ENCODE measurements around the gene ALOX12. TPM values are rescaled to one million over a fixed set of nuclear protein-coding genes. Genes with fewer than 3 reads are reported as not detected.

The ALOX12 gene
- total and polyA plus RNA-seq, 12 donors, result 0.16 to 0.39 (median 0.23) TPM; not detected in 9

DNA sequence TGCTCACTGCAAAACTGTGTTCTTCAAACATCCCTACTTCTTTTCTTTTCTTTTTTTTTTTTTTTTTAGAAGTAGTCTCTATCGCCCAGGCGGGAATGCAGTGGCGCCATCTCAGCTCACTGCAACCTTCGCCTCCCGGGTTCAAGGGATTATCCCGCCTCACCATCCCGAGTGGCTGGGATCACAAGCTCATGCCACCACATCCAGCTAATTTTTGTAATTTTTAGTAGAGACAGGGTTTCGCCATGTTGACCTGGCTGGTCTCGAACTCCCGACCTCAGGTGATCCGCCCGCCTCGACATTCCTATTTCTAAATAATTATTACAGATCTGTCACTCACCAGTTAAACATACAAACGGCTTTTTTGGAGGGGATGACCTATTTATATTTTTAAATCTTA, 15.6 kb downstream of the ALOX12 start:
- Histone ChIP-seq H3K27me3 (no peaks in the 10 kb centered on the region), H3K36me3 (replicated peaks in 1 of 2) (peaks cover 0 to 5% of the 10 kb centered on the region in 2 donors), H3K27ac (peak overlapping the region in 1 of 5 donors; percentile 95), H3K4me3 (peak overlapping the region in 2 of 4 donors; percentile 87 to 94), H3K9me3 (replicated peaks in 1 of 3) (no peaks in the 10 kb centered on the region), H3K4me1 (replicated peaks in 1 of 2) (peaks cover 20 to 44% of the 10 kb centered on the region in 2 donors)
- peak in 1 of 7 donors; percentile 25 for DNase-seq
- intact Hi-C loops (cut with DNase I), result no loop called here
- WGBS, 4 donors, result 23 to 39% (median 30%) methylated on average over 14 of the region's 14 CpGs
- TF ChIP-seq, protein P1, sequence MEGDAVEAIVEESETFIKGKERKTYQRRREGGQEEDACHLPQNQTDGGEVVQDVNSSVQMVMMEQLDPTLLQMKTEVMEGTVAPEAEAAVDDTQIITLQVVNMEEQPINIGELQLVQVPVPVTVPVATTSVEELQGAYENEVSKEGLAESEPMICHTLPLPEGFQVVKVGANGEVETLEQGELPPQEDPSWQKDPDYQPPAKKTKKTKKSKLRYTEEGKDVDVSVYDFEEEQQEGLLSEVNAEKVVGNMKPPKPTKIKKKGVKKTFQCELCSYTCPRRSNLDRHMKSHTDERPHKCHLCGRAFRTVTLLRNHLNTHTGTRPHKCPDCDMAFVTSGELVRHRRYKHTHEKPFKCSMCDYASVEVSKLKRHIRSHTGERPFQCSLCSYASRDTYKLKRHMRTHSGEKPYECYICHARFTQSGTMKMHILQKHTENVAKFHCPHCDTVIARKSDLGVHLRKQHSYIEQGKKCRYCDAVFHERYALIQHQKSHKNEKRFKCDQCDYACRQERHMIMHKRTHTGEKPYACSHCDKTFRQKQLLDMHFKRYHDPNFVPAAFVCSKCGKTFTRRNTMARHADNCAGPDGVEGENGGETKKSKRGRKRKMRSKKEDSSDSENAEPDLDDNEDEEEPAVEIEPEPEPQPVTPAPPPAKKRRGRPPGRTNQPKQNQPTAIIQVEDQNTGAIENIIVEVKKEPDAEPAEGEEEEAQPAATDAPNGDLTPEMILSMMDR (IDR thresholded peaks at IDR 0.05), result no peak
- TF ChIP-seq POLR2A (IDR thresholded peaks at IDR 0.05), result no peak

DNA sequence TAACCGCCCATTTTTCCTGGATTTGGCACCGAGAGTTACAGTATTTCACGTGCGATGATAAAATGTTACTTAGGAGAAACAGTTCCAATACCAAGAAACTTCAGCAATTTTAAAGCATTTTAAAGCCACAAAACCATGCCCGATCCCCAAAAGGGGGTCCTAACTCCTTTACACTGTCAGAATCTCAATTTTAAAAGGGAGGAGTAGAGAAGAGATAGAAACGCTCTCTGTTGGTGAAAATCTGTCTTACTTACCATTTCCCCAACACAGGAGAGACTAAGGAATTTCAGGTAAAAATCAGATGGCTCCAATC, 16.0 kb downstream of the ALOX12 start:
- DNase-seq, result no peak
- TF ChIP-seq, protein P1 (IDR thresholded peaks at IDR 0.05), result no peak
- WGBS, 4 donors, result 0 to 2% (median 1%) methylated on average over 6 of the region's 6 CpGs
- Histone ChIP-seq H3K4me3 (peak overlapping the region; percentile 73 to 95 (median 90)), H3K27ac (peak overlapping the region; percentile 88 to 99 (median 98)), H3K27me3 (no peaks in the 10 kb centered on the region), H3K9me3 (replicated peaks in 1 of 3) (no peaks in the 10 kb centered on the region), H3K36me3 (replicated peaks in 1 of 2) (peaks cover 0 to 5% of the 10 kb centered on the region in 2 donors), H3K4me1 (replicated peaks in 1 of 2) (peaks cover 21 to 45% of the 10 kb centered on the region in 2 donors)
- intact Hi-C loops (cut with DNase I), result no loop called here

DNA sequence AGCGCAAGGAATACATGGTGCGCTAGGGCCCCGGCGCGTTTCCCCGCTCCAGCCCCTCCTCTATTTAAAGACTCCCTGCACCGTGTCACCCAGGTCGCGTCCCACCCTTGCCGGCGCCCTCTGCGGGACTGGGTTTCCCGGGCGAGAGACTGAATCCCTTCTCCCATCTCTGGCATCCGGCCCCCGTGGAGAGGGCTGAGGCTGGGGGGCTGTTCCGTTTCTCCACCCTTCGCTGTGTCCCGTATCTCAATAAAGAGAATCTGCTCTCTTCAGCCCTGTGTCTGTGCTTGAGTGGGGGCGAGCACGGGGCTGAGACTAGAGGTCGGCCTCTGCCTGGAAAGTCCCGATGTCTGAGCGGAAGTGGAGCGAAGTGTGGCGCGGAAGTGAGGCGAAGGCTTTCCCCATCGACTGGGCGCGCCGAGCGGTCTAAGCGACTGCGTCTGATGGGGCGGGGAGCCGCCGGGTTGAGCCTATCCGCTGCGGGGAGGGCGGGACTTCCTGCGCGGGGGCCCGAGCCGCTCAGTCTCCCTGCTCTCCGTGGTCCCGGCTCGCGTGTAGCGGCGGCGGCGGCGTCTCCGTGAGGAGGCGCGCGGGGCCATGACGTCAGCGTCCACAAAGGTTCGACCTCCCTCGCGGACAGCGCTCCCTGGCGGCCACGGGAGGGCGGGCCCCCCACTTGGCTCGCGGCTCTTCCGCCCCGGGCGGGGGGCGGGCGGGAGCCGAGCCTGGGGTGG, 18.6 kb downstream of the ALOX12 start:
- Histone ChIP-seq H3K27ac (peak overlapping the region; percentile 88 to 99 (median 98)), H3K36me3 (replicated peaks in 1 of 2) (peaks cover 0 to 2% of the 10 kb centered on the region in 2 donors), H3K9me3 (replicated peaks in 1 of 3) (no peaks in the 10 kb centered on the region), H3K4me3 (peak overlapping the region in 2 of 4 donors; percentile 87 to 94), H3K27me3 (no peaks in the 10 kb centered on the region), H3K4me1 (replicated peaks in 1 of 2) (peaks cover 35 to 62% of the 10 kb centered on the region in 2 donors)
- peak; percentile 98 to 99 (median 99) for DNase-seq
- intact Hi-C loops (cut with DNase I), result no loop called here
- peak; percentile 85 to 95 for TF ChIP-seq POLR2A (IDR thresholded peaks at IDR 0.05)
- TF ChIP-seq, protein P1 (IDR thresholded peaks at IDR 0.05), result peak; percentile 32 to 83 (median 62)
- 1 to 2% (median 1%) methylated on average over 16 to 75 of the region's 75 CpGs for WGBS, 4 donors

DNA sequence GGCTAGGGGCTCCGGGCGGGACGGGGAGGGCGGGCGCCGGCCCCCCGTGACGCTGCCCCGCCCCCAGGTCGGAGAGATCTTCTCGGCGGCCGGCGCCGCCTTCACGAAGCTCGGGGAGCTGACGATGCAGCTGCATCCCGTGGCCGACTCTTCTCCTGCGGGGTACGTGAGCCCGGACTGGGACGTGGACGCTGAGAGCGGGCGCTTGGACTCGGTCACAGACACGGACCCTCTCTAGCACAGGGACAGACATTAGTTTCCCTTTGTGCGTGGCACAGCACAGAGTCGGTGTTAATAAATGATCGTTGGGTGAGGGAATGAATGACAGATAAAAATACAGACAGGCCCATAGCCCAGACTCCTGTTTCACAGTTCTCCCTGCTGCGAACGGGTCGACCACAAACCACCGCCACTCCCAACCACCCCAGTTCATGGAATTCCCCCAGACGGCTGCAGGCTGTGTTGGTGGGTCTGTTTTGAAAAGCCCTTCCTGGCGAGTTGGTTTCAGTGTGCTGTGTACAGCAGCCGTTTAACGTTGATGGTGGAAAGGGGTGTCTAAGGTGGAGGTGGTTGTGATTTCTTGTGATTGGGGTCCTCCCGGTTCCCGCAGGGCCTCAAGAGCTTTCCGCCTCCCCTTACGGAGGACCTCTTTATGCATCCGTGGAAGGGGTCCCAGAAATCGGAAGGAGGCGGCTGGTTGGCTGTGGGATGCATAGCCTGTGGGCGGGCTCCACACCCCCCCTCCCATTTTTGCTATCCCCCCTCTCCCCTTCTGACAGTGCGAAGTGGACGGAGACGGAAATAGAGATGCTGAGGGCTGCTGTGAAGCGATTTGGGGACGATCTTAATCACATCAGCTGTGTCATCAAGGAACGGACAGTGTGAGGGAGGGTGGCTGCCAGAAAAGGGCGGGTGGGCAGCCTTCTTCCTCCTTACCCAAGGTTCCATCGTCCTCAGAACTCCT, 19.4 kb downstream of the ALOX12 start:
- peak in 4 of 7 donors; percentile 39 to 57 (median 46) for DNase-seq
- H3K9me3 ChIP-seq (replicated peaks in 1 of 3), result no peaks in the 10 kb centered on the region
- H3K4me1 ChIP-seq (replicated peaks in 1 of 2), result peaks cover 35 to 59% of the 10 kb centered on the region in 2 donors
- WGBS, 4 donors, result 14 to 30% (median 16%) methylated on average over 27 to 56 of the region's 56 CpGs
- TF ChIP-seq, protein P1 (IDR thresholded peaks at IDR 0.05), result no peak
- TF ChIP-seq POLR2A (IDR thresholded peaks at IDR 0.05), result peak in 1 of 2 donors; percentile 68
- peak overlapping the region; percentile 75 to 99 (median 98) for H3K27ac ChIP-seq
- H3K36me3 ChIP-seq (replicated peaks in 1 of 2), result no peaks in the 10 kb centered on the region
- no peaks in the 10 kb centered on the region for H3K27me3 ChIP-seq
- intact Hi-C loops (cut with DNase I), result no loop called here
- H3K4me3 ChIP-seq, result peak overlapping the region in 3 of 4 donors; percentile 16 to 87 (median 17)
